HUES48 (cell line): ENCODE data around the gene AJAP1.

Experiments
- H3K27ac ChIP-seq: one replicate; pipeline ENCODE4 v1.7.0; 2013; ENCODE audit warnings: low read depth, low read length, inconsistent platforms
- H3K27me3 ChIP-seq: 2 replicates; pipeline ENCODE4 v1.6.1; 2013; ENCODE audit warnings: mild to moderate bottlenecking, low read length; ENCODE audit not compliant: control insufficient read depth, insufficient read depth
- H3K36me3 ChIP-seq: 2 replicates; pipeline ENCODE4 v1.6.1; 2013; ENCODE audit warnings: low read length; ENCODE audit not compliant: control insufficient read depth, insufficient read depth
- H3K4me1 ChIP-seq: 2 replicates; pipeline ENCODE4 v1.6.1; 2013; ENCODE audit warnings: mild to moderate bottlenecking, low read length; ENCODE audit not compliant: control insufficient read depth, insufficient read depth
- H3K4me3 ChIP-seq: 2 replicates; pipeline ENCODE4 v1.5.1; 2013; ENCODE audit warnings: mild to moderate bottlenecking, low read depth, low read length
- H3K9ac ChIP-seq: 2 replicates; pipeline ENCODE4 v1.6.1; 2013; ENCODE audit warnings: mild to moderate bottlenecking, low read depth, low read length, moderate library complexity
- H3K9me3 ChIP-seq: 2 replicates; pipeline ENCODE4 v1.6.1; 2013; ENCODE audit warnings: low read length; ENCODE audit not compliant: control insufficient read depth, insufficient read depth

Gene AJAP1

GRCh38 chr1:4684136-4684535 is 29.7 kb downstream of the AJAP1 start:
- Histone ChIP-seq H3K4me3 (no peak overlapping the region), H3K9me3 (no peaks in the 10 kb centered on the region), H3K9ac (no peak overlapping the region), H3K36me3 (no peaks in the 10 kb centered on the region), H3K27me3 (no peaks in the 10 kb centered on the region; the same call in none of the 2 replicates), H3K27ac (no peak overlapping the region), H3K4me1 (peaks cover 7% of the 10 kb centered on the region; the same call in 1 of the 2 replicates)

GRCh38 chr1:4684864-4685522 is 30.6 kb downstream of the AJAP1 start:
- no peaks in the 10 kb centered on the region for H3K36me3 ChIP-seq
- no peaks in the 10 kb centered on the region for H3K9me3 ChIP-seq
- no peaks in the 10 kb centered on the region; the same call in none of the 2 replicates for H3K27me3 ChIP-seq

GRCh38 chr1:4685523-4685865 is 31.1 kb downstream of the AJAP1 start:
- Histone ChIP-seq H3K4me3 (no peak overlapping the region), H3K27ac (no peak overlapping the region), H3K9ac (no peak overlapping the region), H3K27me3 (no peaks in the 10 kb centered on the region; the same call in none of the 2 replicates), H3K9me3 (no peaks in the 10 kb centered on the region), H3K4me1 (peaks cover 7% of the 10 kb centered on the region; the same call in 1 of the 2 replicates), H3K36me3 (no peaks in the 10 kb centered on the region)

More at GRCh38 chr1:4684864-4685522, 30.6 kb downstream of the AJAP1 start:
- H3K4me3 ChIP-seq, result no peak overlapping the region
- H3K27ac ChIP-seq, result no peak overlapping the region
- no peak overlapping the region for H3K9ac ChIP-seq
- H3K4me1 ChIP-seq, result peaks cover 7% of the 10 kb centered on the region; the same call in 1 of the 2 replicates

- Histone ChIP-seq H3K4me3 (no peak overlapping the region), H3K27ac (no peak overlapping the region), H3K36me3 (no peaks in the 10 kb centered on the region), H3K9ac (no peak overlapping the region), H3K27me3 (no peaks in the 10 kb centered on the region; the same call in none of the 2 replicates), H3K4me1 (peaks cover 7% of the 10 kb centered on the region; the same call in 1 of the 2 replicates), H3K9me3 (no peaks in the 10 kb centered on the region)
Measured at GRCh38 chr1:4687943-4688342, 33.5 kb downstream of the AJAP1 start.

GRCh38 chr1:4689271-4689935 is 35.0 kb downstream of the AJAP1 start:
- Histone ChIP-seq H3K9ac (no peak overlapping the region), H3K9me3 (no peaks in the 10 kb centered on the region), H3K27ac (no peak overlapping the region), H3K4me1 (peaks cover 3% of the 10 kb centered on the region; the same call in 1 of the 2 replicates), H3K4me3 (no peak overlapping the region), H3K27me3 (no peaks in the 10 kb centered on the region; the same call in none of the 2 replicates), H3K36me3 (no peaks in the 10 kb centered on the region)

GRCh38 chr1:4689941-4690635 is 35.7 kb downstream of the AJAP1 start:
- H3K27ac ChIP-seq, result no peak overlapping the region
- no peaks in the 10 kb centered on the region for H3K4me1 ChIP-seq
- no peak overlapping the region for H3K9ac ChIP-seq
- no peaks in the 10 kb centered on the region for H3K36me3 ChIP-seq
- no peaks in the 10 kb centered on the region for H3K9me3 ChIP-seq
- H3K4me3 ChIP-seq, result no peak overlapping the region
- H3K27me3 ChIP-seq, result no peaks in the 10 kb centered on the region; the same call in none of the 2 replicates

GRCh38 chr1:4690951-4691675 is 36.7 kb downstream of the AJAP1 start:
- H3K9me3 ChIP-seq, result no peaks in the 10 kb centered on the region
- H3K27me3 ChIP-seq, result no peaks in the 10 kb centered on the region; the same call in 1 of the 2 replicates
- no peaks in the 10 kb centered on the region for H3K36me3 ChIP-seq
- no peak overlapping the region for H3K9ac ChIP-seq
- H3K27ac ChIP-seq, result no peak overlapping the region
- H3K4me3 ChIP-seq, result no peak overlapping the region
- H3K4me1 ChIP-seq, result no peaks in the 10 kb centered on the region

- H3K9me3 ChIP-seq, result no peaks in the 10 kb centered on the region
- no peaks in the 10 kb centered on the region for H3K27me3 ChIP-seq
- no peak overlapping the region for H3K9ac ChIP-seq
- no peak overlapping the region for H3K4me3 ChIP-seq
- H3K36me3 ChIP-seq, result no peaks in the 10 kb centered on the region
- H3K27ac ChIP-seq, result no peak overlapping the region
- no peaks in the 10 kb centered on the region for H3K4me1 ChIP-seq
Measured at GRCh38 chr1:4691766-4692405, 37.5 kb downstream of the AJAP1 start.

GRCh38 chr1:4692437-4692836 is 38.0 kb downstream of the AJAP1 start:
- no peak overlapping the region for H3K27ac ChIP-seq
- H3K9ac ChIP-seq, result no peak overlapping the region
- H3K4me3 ChIP-seq, result no peak overlapping the region
- H3K9me3 ChIP-seq, result no peaks in the 10 kb centered on the region
- no peaks in the 10 kb centered on the region for H3K27me3 ChIP-seq
- H3K36me3 ChIP-seq, result no peaks in the 10 kb centered on the region
- H3K4me1 ChIP-seq, result no peaks in the 10 kb centered on the region

- no peaks in the 10 kb centered on the region for H3K27me3 ChIP-seq
- H3K9me3 ChIP-seq, result no peaks in the 10 kb centered on the region
- no peak overlapping the region for H3K27ac ChIP-seq
- no peaks in the 10 kb centered on the region for H3K36me3 ChIP-seq
- H3K4me3 ChIP-seq, result no peak overlapping the region
- H3K4me1 ChIP-seq, result no peaks in the 10 kb centered on the region
- H3K9ac ChIP-seq, result no peak overlapping the region
Measured at GRCh38 chr1:4693331-4693730, 38.9 kb downstream of the AJAP1 start.
